K562 (cell line): ENCODE measurements around the gene ZNF750. TPM values are rescaled to one million over a fixed set of nuclear protein-coding genes. Genes with fewer than 3 reads are reported as not detected.

Experiments used
- ATAC-seq: fragments of 200-7000 bp; cut with Tn5 transposase; 3 replicates; pipeline ENCODE4 v1.9.1; 2020; ENCODE audit warnings: moderate library complexity
- BruUV-seq: library from RNA; stranded (reverse); fragments of 400-500 nt; replicated peaks from 2 replicates; lab custom pipeline; 2021; lab: Mats Ljungman, UMichigan
- CTCF ChIA-PET: fragments of 300-600 bp; formaldehyde crosslinking; extraction: SDS; loops from one replicate; lab custom pipeline; 2021; ENCODE audit warnings: low intra/inter-chr PET ratio; lab: Yijun Ruan, JAX
- POLR2A ChIA-PET: fragments of 300-600, 350-650 bp; sonication (Branson Sonifier 250); formaldehyde crosslinking; extraction: SDS; loops from one replicate; lab custom pipeline; 2021; ENCODE audit warnings: antibody characterized with exemption, inconsistent platforms; lab: Yijun Ruan, JAX
- DNase-seq, 4 experiments: peaks; one replicate each; pipeline versions ENCODE4 v3.0.0 to v3.0.0-alpha.2; 2011 to 2018; ENCODE audit warnings: low spot score in 3 of 4, mixed read lengths in 3 of 4; ENCODE audit errors: extremely low read depth in 1 of 4
- FAIRE-seq: peaks from 2 replicates; lab custom pipeline; 2011; peaks lifted over from hg19 to GRCh38; lab: Jason Lieb, UNC
- H2AFZ ChIP-seq: 2 replicates; pipeline ENCODE4 v1.6.0; 2011; ENCODE audit warnings: low read depth, low read length, control low read depth, inconsistent platforms
- H3K27ac ChIP-seq: fragments of 200-600 bp; 3 replicates; pipeline ENCODE4 v1.8.0; 2011; ENCODE audit warnings: low read depth, mild to moderate bottlenecking, control low read depth, inconsistent platforms, low read length, moderate library complexity, mixed read lengths; ENCODE audit errors: extremely low read depth
- H3K27me3 ChIP-seq, 2 experiments: fragments of 300-600 bp in 1 of 2; 2 replicates in 1 of 2; 3 replicates in 1 of 2; pipeline versions ENCODE4 v1.6.0 to v1.8.0; 2011; ENCODE audit warnings: inconsistent platforms in 2 of 2, low read length in 2 of 2, mild to moderate bottlenecking in 1 of 2, mixed read lengths in 1 of 2, moderate library complexity in 1 of 2; ENCODE audit not compliant: control insufficient read depth in 2 of 2, insufficient read depth in 2 of 2
- H3K36me3 ChIP-seq: fragments of 300-600 bp; 3 replicates; pipeline ENCODE4 v1.8.0; 2011; ENCODE audit warnings: mild to moderate bottlenecking, low read length, inconsistent platforms; ENCODE audit not compliant: control insufficient read depth, insufficient read depth
- H3K4me1 ChIP-seq, 2 experiments: fragments of 200-600 bp in 1 of 2; replicated peaks in 1 of 2; 2 replicates in 1 of 2; 3 replicates in 1 of 2; pipeline versions ENCODE4 v1.5.1 to v1.8.0; 2011; ENCODE audit warnings: inconsistent platforms in 2 of 2, low read length in 2 of 2, mild to moderate bottlenecking in 1 of 2, mixed read lengths in 1 of 2, moderate library complexity in 1 of 2; ENCODE audit not compliant: control insufficient read depth in 2 of 2, insufficient read depth in 2 of 2
- H3K4me2 ChIP-seq: 2 replicates; pipeline ENCODE4 v1.6.1; 2011; ENCODE audit warnings: low read length, control low read depth, inconsistent platforms, mixed read lengths; ENCODE audit not compliant: insufficient read depth
- H3K4me3 ChIP-seq: fragments of 200-600 bp; sonication (generic), shearing (Covaris generic); 2 replicates; pipeline ENCODE4 v1.5.1; 2016; ENCODE audit warnings: control low read depth, inconsistent platforms
- H3K79me2 ChIP-seq: fragments of 200-600 bp; 3 replicates; pipeline ENCODE4 v1.8.0; 2011; ENCODE audit warnings: low read length, inconsistent platforms; ENCODE audit not compliant: control insufficient read depth, insufficient read depth
- H3K9ac ChIP-seq, 2 experiments: 2 replicates each; pipeline versions ENCODE4 v1.6.0 to v1.6.1; 2011; ENCODE audit warnings: low read depth in 2 of 2, low read length in 2 of 2, control low read depth in 1 of 2, inconsistent platforms in 1 of 2, mild to moderate bottlenecking in 1 of 2, mixed read lengths in 1 of 2; ENCODE audit not compliant: insufficient read depth in 1 of 2
- H3K9me1 ChIP-seq: one replicate; pipeline ENCODE4 v1.6.0; 2011; ENCODE audit warnings: inconsistent platforms, mild to moderate bottlenecking, low read length, moderate library complexity; ENCODE audit not compliant: control insufficient read depth, insufficient read depth
- H3K9me3 ChIP-seq: replicated peaks from 2 replicates; pipeline ENCODE4 v1.5.1; 2011; ENCODE audit warnings: low read depth, low read length, inconsistent platforms; ENCODE audit not compliant: control insufficient read depth, insufficient read depth
- H4K20me1 ChIP-seq: replicated peaks from 2 replicates; pipeline ENCODE4 v1.6.1; 2011; ENCODE audit warnings: low read length, inconsistent platforms, mixed read lengths; ENCODE audit not compliant: control insufficient read depth, insufficient read depth
- FOXP1 ChIP-seq: sonication (generic); formaldehyde crosslinking; IDR thresholded peaks from 2 replicates; pipeline ENCODE4 v1.8.0; 2022; ENCODE audit warnings: mild to moderate bottlenecking, missing genetic modification reagents
- NR2F6 ChIP-seq: fragments of 450-650 bp; formaldehyde crosslinking; IDR thresholded peaks from 2 replicates; pipeline ENCODE4 v1.4.0; 2020; ENCODE audit warnings: mild to moderate bottlenecking
- WGBS: fragments of 100-300 bp; shearing (Covaris generic); methylation state at CpG from one replicate; pipeline ENCODE4 v1.1.6; 2016; ENCODE audit warnings: low coverage, mixed read lengths; ENCODE audit not compliant: insufficient coverage; ENCODE audit errors: missing lambda C conversion rate; 5-methylcytosine and 5-hydroxymethylcytosine counted together
- in situ Hi-C: fragments of 300-500 bp; cut with MboI; formaldehyde crosslinking; loops from 4 replicates; pipeline ENCODE4 v1.15.0; 2018; ENCODE audit warnings: inconsistent platforms, mixed read lengths
- intact Hi-C: fragments of 100-400 bp; cut with micrococcal nuclease; formaldehyde crosslinking; loops from 2 replicates; pipeline ENCODE4 v1.14.2; 2022
- polyA plus RNA-seq, 8 experiments: library from polyadenylated mRNA; depleted of rRNA in 4 of 8; stranded (reverse) in 5 of 8; unstranded in 3 of 8; fragments of >200 nt; fragmentation: Nextera tagmentation in 2 of 8; fragmentation: Illumina TruSeq in 1 of 8; extraction: Ambion mirVana in 2 of 8; extraction: Trizol in 1 of 8; gene quantifications; 2 replicates each; pipeline versions ENCODE4 v1.2.1 to v1.2.3, GENCODE V29; 2011 to 2014; ENCODE audit warnings: inconsistent platforms in 1 of 8, missing spikeins in 1 of 8
- total RNA-seq, 7 experiments: library from RNA; depleted of rRNA in 6 of 7; stranded (reverse); fragments of >200 nt in 6 of 7; fragmentation: Illumina TruSeq in 2 of 7; extraction: Trizol in 2 of 7; gene quantifications; 2 replicates each; pipeline versions ENCODE4 v1.2.1 to v1.2.3, GENCODE V29; 2011 to 2021; ENCODE audit warnings: low replicate concordance in 1 of 7

ZNF750 gene
- total and polyA plus RNA-seq, 9 of the 15 experiments (the other 6 are each of a cell fraction or from before 2014, with no cell fraction given), result not detected

- Histone ChIP-seq H3K9ac (peak overlapping the region in 1 of 2 experiments; percentile 58; a peak in 1 of 4 replicates), H3K4me2 (no peak overlapping the region), H3K4me1 (peaks cover 0 to 19% of the 10 kb centered on the region in 2 experiments; a peak in 1 of 5 replicates), H2AFZ (no peak overlapping the region)
- FAIRE-seq, result no peak
- ChIA-PET CTCF (no interaction called here), POLR2A (no interaction called here)
- BruUV-seq, result no TSS peak
- 91% methylated on average over 22 of the region's 22 CpGs for WGBS
- TF ChIP-seq FOXP1 (CRISPR knock-in tag), result no peak
- no peak for TF ChIP-seq NR2F6
- TF ChIP-seq, all 486 proteins: peak for 0
- Histone ChIP-seq H3K9me1 (no peaks in the 10 kb centered on the region), H4K20me1 (no peaks in the 10 kb centered on the region), H3K27ac (no peak overlapping the region), H3K79me2 (no peaks in the 10 kb centered on the region), H3K27me3 (no peaks in the 10 kb centered on the region), H3K36me3 (peaks cover 69% of the 10 kb centered on the region; the same call in 2 of the 3 replicates), H3K9me3 (no peaks in the 10 kb centered on the region), H3K4me3 (no peak overlapping the region)
- ATAC-seq (no peak), DNase-seq (no peak)
- in situ Hi-C loops, result no loop called here
- intact Hi-C loops, result no loop called here
These were observed 29.0 kb downstream of the ZNF750 start for GRCh38 chr17:82810644-82811430.
